NCI-H146 treated with DMSO at 0.1 percent for 48 hours (cell line): ENCODE results near the gene UQCC2.

Experiments
- DNase-seq: peaks from one replicate; lab custom pipeline; 2025; ENCODE audit not compliant: unreplicated experiment; lab: John Stamatoyannopoulos, UW

The UQCC2 gene

DNA sequence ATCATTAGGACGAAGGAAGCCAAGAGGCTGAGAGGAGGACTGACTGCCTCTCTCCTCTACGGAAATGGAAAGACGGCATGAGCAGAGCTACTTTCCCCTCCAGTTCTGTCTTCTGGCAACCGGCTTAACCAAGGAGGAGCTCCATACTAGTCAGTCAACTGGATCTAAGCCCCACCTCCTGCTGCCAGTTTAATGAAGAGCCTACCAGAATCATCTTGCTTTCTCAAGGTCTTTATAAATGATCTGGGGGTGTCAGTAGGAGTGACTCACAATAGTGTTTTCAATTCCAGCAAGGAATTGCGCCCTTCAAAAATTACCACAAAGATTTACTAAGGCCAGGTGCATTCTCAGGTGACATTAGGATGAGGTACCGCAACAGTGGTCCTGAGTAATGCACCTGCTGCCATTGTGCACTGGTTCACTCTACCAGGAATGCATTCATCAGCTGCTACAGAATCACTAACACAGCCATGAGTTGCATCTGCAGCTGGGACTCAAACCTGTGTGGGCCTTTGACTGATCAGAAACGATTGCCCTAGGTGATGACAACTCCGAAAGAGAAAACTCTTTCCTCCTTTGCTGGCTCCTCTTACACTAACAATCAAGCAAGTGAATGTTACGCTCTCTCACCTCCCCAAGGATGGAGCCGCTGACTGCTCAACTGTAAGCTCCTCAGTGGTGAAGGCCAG lies 2.8 kb downstream of the UQCC2 start:
- DNase-seq, result no peak

GRCh38 chr6:33707771-33708170 lies 3.7 kb downstream of the UQCC2 start:
- no peak for DNase-seq

GRCh38 chr6:33705955-33706725 lies 5.4 kb downstream of the UQCC2 start:
- no peak for DNase-seq

DNA sequence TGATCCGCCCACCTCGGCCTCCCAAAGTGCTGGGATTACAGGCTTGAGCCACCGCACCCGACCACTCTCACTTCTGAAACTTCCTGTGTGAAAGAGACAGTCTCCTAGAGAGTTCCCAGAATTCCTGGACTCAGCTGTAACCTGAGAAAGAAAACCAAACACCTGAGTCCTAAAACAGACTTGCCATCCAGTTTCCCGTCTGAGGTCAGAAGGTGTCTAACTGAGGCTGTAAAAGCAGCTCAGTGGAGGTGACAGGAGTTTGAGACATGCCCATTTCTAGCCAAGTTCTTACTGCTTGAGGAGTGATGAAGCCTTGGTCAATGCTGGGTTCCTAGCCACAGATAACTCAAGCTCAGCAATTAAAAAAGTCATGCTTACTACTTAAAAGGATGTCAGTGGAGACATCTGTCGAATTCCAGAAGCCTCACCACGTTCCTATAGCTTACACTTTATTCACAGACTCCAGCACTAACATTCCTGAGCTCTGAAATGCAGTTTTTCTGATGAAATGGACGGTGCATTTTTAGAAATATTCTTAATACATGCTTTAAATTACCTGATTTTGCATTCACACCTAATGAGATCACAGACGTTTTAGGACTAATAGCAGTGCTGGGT lies 6.1 kb downstream of the UQCC2 start:
- no peak for DNase-seq

GRCh38 chr6:33704215-33705066 lies 7.1 kb downstream of the UQCC2 start:
- DNase-seq, result no peak

DNA sequence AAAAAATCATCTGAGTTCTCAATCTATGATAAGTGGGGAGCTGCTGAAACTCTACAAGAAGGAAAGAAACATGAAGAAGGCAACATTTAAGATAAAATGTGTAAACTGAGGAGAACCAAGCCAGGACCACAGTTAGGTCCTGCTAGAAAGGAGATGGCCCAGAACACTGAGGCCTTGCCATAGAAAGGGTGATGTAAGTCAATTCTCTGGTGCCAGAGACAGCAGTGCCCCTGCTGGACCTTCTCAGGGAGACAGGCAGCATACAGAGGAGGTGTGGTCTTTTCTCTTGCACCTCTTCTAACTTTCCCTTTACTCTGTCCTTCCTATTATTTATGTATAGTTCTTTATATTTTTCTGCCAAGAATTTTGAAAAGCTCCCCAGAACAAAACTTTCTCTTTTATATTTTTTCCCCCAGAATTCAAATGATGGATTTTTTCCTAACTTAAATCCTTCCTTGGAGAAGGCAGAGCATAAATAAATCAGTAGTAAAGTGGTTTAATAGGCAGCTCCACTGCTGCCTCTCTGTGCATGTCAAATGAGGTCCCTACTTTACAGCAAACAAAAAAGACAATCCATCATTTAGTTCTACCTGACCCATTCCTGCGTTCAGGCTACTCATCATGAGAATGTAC lies 9.0 kb downstream of the UQCC2 start:
- no peak for DNase-seq

DNA sequence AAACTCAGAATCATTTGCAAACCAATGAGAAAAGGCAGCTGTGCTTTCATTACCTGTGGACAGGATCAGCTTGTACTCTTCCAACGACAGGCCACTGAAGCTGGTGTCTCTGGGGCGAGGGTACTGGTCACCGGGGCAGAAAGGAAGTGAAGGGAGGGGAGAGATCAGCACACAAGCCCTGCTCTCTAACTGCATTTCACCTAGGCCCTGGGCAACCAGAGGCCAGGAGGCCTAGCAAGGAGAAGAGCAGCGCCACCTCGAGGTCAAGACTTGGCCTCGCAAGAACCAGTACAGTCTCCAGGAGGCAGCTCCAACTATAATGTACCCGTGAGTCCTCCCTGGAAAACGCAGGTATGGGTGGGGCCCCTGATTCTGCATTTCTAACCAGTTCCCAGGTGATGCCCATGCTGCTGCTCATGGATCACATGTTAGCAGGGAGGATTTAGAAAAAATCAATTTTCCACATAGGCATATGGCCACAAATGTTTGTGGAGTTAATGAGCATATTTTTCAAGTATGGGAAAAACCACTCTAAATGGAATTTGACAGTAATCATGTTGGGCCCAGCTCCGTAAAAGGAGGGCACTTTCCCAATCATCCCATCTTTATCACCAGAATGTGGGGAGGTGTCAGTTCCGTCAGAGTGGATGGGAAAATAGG lies 11.0 kb downstream of the UQCC2 start:
- peak; percentile 7 for DNase-seq

DNA sequence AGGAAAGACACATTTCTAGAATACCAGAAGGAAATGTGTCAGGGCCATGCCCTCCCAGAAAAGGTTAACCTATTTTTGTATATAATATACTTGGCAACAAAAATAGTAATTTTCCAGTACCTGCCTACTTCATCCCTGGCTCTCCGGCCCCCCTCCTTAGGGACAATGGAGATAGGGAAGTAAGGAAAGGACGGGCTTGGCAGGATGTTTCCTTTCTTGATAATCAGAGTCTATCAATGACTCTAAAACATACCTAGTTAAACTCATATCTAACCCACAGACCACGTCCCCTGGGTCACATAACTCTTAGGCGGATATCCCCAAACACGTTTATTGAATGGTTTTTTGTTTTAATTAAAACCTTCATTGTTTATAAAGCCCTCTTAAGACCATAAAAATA lies 11.8 kb downstream of the UQCC2 start:
- no peak for DNase-seq

DNA sequence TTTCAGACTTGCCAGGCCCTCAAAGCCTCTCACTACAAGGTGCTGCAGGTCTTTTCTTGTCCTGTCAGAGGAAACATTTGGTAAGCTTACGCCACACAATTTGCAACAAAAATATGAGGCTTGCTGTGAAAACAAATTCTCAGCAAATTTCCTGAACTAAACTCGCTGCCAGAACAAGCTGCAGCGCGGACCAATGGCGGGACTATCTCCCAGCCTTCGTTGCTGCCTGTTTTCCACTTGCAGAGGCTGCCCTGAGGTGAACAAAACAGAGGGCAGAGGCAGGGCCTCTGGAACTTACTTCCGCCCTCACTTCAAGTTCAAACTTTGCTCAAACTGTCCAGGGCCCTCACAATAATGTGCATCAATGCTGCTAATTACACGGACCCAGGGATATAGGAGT lies 12.4 kb downstream of the UQCC2 start:
- no peak for DNase-seq

- no peak for DNase-seq
Observed at GRCh38 chr6:33698494-33698893, 13.0 kb downstream of the UQCC2 start.

DNA sequence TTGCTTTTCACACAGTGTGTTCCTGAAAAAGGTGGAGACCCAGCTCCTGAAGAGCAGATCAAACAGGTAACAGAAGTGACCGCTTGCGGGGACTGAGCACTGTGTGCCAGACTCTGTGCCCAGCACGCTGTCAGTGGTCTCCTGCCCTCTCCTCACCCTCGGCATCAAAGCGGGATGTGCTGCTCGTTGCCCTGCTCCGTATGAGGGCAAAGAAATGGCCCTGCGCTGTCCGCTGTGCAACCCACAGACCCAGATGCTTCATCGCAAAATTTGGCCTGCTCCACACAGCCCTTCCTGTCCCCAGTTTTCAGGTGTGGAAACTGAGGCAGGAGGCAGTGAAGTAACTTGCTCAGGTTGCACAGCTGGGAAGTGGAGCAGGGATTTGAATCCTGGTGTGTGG lies 13.7 kb downstream of the UQCC2 start:
- no peak for DNase-seq

GRCh38 chr6:33696548-33697518 lies 14.7 kb downstream of the UQCC2 start:
- no peak for DNase-seq

- DNase-seq, result no peak
Observed at GRCh38 chr6:33696076-33696475, 15.4 kb downstream of the UQCC2 start.

DNA sequence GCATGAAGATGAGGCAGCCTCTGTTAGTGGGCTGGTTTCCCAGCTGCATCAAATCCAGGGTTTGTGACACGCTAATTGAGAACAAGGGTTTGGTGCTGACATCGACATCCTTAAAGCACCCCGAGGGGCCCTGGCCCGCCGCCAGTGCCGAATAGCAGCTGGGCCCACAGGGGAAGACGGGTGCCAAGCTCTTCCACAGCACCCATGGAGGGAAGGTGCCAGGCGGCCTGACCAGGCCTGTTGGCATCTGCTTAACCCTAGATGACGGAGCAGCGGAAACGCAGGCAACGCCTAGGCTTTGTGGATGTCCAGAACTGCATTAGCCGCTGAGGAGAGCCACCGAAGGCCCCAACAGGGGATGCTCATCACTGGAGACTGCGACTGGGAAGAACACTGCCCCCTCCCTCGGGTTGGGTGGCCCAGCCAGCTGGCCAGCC lies 16.0 kb downstream of the UQCC2 start:
- DNase-seq, result no peak

DNA sequence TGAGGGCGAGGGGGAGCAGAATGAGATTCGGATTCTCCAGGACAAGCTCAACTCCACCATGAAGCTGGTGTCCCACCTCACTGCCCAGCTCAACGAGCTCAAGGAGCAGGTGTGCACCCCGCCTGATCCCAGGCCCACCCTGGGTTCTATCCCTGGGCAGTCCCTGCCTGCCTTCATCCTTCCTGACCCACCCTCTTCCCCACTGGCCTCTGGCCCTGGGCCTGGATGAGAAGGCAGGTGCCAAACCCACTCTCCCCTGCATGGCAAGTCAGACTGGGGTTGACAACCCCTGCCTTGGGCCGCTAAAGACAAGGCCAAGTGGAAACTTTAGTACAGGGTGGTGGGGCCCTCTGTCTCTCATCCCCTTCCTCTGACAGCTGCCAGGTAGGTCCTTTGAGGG lies 16.5 kb downstream of the UQCC2 start:
- DNase-seq, result no peak

DNA sequence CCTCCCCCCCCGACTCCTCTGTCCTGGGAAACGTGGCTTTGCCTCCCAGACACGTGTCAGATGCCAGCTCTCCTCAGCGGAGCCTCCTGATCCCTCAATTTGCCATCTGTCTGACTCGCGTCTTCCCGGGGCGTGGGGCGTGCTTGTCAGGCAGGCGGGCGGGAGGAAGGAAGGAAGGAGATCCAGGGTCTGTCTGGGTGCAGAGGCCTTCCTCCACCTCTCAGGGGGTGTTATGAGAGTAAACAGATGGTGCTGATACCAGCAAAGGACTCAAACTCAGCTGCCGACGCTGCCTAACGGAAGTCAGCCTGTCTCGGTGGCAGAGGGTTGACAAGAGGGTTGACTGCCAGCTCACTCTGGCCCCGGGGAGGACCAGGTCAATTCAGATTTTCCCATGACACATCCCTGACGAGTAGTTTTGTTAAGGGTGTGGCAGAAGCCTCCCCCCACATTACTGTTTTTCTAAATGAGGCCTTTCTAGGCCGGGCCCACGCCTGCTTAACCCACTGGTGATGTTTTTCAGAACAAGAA lies 17.0 kb downstream of the UQCC2 start:
- DNase-seq, result no peak

GRCh38 chr6:33693186-33694105 lies 18.1 kb downstream of the UQCC2 start:
- DNase-seq, result no peak

DNA sequence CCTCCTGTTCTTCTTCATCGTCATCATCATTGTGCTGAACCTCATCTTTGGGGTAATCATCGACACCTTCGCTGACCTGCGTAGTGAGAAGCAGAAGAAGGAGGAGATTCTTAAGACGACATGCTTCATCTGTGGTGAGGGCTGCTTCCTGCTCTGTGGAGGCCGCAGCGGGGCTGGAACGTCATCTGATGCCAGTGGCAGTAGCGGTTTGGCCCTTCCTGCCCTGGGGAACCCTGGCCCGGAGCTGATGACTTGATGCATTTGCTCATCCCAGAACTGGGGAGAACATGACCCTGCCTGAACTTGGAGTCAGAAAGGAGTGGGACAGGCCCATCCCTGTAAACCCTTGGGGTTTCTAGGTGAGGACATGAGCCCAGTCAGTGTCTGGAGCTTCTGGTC lies 18.7 kb downstream of the UQCC2 start:
- DNase-seq, result no peak
